NB4 (cell line): ENCODE measurements around the gene JPT2.

ENCODE experiments used
- DNase-seq: peaks from one replicate; pipeline ENCODE4 v3.0.0; 2010; ENCODE audit warnings: low read depth
- H3K4me3 ChIP-seq: one replicate; pipeline ENCODE4 v1.5.1; 2011; ENCODE audit warnings: mild to moderate bottlenecking, low read depth, low read length, moderate library complexity
- MYC ChIP-seq: IDR thresholded peaks from 2 replicates; pipeline ENCODE4 v1.6.1; 2011; ENCODE audit warnings: low read depth, low read length
- POLR2A ChIP-seq: IDR thresholded peaks from 2 replicates; pipeline ENCODE4 v1.6.1; 2011; ENCODE audit warnings: mild to moderate bottlenecking; ENCODE audit not compliant: insufficient read length; ENCODE audit errors: extremely low read depth
- TF ChIP-seq, protein P1 (sequence below): IDR thresholded peaks from 2 replicates; pipeline ENCODE4 v1.6.1; 2011; ENCODE audit warnings: low read depth, low read length
- TF ChIP-seq, protein P2 (sequence below): IDR thresholded peaks from one replicate; pipeline ENCODE4 v1.5.1; 2012; ENCODE audit warnings: low read depth, low read length

Gene JPT2

DNA sequence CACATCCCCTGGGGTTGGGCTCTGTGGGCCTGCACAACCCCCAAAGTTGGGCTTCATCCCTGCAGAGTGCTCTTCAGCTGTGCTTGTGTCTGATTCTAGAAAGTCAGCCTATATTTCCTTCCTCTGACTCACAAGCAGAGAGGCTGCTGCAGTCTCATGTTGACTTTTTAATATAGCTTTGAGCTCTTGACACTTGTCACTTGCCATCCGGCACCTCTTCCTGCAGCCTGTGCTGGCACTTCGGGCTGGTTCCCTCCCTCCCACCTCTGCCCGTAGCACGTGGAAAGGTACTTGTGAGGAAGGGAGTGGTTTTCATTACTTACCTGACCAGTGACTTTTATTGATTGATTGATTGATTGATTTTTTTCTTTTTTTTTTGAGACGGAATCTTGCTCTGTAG is 19.0 kb upstream of the JPT2 start:
- no peak for DNase-seq
- TF ChIP-seq, protein P1, sequence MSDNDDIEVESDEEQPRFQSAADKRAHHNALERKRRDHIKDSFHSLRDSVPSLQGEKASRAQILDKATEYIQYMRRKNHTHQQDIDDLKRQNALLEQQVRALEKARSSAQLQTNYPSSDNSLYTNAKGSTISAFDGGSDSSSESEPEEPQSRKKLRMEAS = no peak
- TF ChIP-seq, protein P2, sequence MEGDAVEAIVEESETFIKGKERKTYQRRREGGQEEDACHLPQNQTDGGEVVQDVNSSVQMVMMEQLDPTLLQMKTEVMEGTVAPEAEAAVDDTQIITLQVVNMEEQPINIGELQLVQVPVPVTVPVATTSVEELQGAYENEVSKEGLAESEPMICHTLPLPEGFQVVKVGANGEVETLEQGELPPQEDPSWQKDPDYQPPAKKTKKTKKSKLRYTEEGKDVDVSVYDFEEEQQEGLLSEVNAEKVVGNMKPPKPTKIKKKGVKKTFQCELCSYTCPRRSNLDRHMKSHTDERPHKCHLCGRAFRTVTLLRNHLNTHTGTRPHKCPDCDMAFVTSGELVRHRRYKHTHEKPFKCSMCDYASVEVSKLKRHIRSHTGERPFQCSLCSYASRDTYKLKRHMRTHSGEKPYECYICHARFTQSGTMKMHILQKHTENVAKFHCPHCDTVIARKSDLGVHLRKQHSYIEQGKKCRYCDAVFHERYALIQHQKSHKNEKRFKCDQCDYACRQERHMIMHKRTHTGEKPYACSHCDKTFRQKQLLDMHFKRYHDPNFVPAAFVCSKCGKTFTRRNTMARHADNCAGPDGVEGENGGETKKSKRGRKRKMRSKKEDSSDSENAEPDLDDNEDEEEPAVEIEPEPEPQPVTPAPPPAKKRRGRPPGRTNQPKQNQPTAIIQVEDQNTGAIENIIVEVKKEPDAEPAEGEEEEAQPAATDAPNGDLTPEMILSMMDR = no peak
- TF ChIP-seq MYC = no peak
- TF ChIP-seq POLR2A = no peak
- H3K4me3 ChIP-seq = no peak overlapping the region

DNA sequence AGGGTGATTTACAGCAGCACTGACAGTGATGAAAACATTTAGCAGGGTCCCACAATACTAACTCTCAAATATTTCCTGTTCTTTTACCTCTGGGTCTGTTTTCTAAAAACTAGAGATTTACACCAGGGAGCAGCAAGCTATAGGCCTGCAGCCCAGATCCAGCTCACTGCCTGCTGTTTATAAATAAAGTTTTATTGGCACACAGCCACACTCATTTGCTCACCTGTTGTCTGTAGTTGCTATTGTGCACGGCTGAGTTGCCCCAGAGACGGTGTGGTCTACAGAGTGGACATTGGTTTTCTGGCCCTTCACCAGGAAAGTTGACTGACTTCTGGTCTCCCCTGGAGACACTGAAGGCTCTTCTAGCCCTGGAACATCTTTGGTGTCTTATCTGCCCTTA is 16.3 kb upstream of the JPT2 start:
- DNase-seq = no peak
- H3K4me3 ChIP-seq = no peak overlapping the region
- TF ChIP-seq POLR2A (no peak), MYC (no peak)
- TF ChIP-seq, protein P1 = no peak
- TF ChIP-seq, protein P2 = no peak

DNA sequence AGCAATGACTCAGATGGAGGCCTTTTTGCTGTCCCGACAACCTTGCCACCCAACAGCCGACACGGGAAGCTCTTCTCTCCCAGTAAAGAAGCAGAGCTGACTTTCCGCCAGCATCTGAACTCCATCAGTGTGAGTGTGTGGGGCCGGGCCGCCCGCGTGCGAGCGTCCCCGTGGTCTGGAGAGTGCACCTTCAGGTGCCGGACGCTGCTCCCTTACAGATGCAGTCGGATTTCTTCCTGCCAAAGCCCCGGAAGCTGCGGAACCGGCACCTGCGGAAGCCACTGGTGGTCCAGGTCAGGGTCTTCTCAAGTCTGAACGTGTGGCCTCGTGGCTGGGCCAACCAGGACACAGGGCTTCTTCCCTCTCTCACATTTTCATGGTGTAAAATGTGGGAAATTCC is 15.5 kb upstream of the JPT2 start:
- TF ChIP-seq, protein P2 = no peak
- TF ChIP-seq, protein P1 = no peak
- TF ChIP-seq MYC = no peak
- no peak overlapping the region for H3K4me3 ChIP-seq
- no peak for DNase-seq

DNA sequence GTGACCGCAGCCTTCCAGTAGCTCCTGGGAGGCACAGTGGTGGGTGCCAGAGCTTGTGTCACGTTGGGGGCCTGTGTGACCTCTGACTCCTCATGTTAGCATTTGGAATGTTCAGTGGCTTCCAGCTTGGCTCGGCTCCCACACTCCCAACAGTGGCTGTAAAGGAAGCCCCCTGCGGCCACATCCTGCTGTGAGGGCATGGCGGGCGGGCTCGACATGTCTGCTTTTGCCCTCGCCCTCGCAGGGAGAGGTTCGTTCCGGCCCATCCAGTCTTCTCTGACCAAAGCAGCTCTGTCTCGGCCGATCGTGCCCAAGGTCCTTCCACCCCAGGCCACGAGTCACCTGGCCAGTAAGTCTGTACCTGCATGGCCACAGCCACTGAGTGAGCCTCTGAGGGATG is 12.2 kb upstream of the JPT2 start:
- TF ChIP-seq MYC (no peak), POLR2A (no peak)
- TF ChIP-seq, protein P2 = no peak
- TF ChIP-seq, protein P1 = no peak
- no peak for DNase-seq
- H3K4me3 ChIP-seq = no peak overlapping the region

DNA sequence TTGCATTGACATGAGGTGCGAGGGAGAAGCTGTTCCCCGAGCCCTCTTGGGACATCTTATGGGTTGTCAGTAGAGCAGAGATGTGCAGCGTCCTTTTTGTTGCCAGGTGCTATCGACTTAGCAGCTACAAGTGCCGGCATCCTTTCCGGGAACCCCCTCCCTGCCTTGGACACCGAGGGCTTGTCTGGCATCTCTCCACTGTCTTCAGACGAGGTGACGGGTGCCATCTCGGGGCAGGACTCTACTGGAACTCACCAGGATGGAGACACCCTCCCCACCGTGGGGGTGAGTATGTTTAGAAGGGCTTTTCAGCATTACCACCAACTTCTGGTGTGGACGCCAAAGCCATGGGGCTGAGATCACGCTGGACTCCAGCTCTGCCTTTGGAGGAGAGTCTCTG is 11.8 kb upstream of the JPT2 start:
- H3K4me3 ChIP-seq = no peak overlapping the region
- DNase-seq = no peak
- TF ChIP-seq, protein P1 = no peak
- TF ChIP-seq POLR2A (no peak), MYC (no peak)
- TF ChIP-seq, protein P2 = no peak

DNA sequence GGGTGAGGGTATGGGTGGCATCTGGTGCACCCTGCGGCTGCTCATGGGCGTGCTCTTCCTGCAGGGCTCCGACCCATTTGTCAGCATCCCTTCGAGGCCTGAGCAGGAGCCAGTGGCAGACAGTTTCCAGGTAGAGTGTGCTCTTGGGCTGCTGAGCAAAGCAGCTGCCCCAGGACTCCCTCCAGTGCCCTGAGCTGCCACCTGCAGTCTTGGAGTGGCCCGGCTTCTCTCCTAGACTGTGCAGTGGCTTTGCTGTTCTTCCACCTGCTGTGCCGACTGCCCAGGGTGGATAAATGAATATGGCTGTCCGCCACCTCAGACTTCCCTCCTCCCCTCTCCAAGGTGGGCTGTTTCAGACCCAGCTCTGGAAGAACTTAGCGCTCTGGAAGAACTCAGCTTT is 10.8 kb upstream of the JPT2 start:
- no peak overlapping the region for H3K4me3 ChIP-seq
- TF ChIP-seq POLR2A (no peak), MYC (no peak)
- TF ChIP-seq, protein P2 = no peak
- TF ChIP-seq, protein P1 = no peak
- DNase-seq = no peak
